ENCODE measurements around the gene ANKRD11. TPM values are rescaled to one million over a fixed set of nuclear protein-coding genes. Genes with fewer than 3 reads are reported as not detected.

Gene ANKRD11
- total and polyA plus RNA-seq, 2 donors (not counting 1 experiment from before 2014, with no cell fraction given): 41.5 to 71.2 TPM

DNA sequence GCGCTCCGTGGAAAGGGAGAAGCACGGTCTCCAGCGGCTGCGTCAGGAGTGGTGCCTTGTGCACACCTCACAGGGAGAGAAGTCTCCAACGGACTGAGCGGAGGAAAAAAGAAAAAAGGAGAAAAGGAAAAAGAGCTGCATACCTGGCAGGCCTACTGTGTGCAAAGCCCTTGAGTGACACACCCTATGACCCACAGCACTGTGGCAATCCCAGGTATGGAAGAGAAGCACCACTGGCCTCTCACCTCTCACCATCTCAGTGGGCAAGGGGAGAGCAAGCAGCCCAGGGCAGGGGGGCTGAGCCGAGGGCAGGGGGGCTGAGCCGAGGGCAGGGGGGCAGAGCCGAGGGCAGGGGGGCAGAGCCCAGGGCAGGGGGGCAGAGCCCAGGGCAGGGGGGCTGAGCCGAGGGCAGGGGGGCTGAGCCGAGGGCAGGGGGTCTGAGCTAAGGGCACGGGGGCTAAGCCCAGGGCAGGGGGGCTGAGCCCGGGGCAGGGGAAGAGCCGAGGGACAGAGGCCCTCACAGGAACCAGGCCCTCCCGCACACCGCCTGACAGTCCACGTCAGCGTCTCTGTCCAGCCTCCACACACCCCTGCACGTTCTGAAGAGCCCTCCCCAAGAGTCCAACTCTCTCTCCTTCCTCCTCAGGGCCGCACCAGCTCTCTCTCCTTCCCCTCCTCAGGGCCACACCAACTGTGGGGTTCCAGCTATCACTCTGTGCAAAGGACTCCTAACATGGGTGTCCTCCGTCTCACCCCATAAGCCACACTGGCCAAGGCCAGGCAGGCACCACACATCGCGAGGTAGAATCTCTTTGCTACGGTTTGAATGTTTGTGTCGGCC lies 167.0 kb downstream of the ANKRD11 start:
- TF ChIP-seq, protein P1, sequence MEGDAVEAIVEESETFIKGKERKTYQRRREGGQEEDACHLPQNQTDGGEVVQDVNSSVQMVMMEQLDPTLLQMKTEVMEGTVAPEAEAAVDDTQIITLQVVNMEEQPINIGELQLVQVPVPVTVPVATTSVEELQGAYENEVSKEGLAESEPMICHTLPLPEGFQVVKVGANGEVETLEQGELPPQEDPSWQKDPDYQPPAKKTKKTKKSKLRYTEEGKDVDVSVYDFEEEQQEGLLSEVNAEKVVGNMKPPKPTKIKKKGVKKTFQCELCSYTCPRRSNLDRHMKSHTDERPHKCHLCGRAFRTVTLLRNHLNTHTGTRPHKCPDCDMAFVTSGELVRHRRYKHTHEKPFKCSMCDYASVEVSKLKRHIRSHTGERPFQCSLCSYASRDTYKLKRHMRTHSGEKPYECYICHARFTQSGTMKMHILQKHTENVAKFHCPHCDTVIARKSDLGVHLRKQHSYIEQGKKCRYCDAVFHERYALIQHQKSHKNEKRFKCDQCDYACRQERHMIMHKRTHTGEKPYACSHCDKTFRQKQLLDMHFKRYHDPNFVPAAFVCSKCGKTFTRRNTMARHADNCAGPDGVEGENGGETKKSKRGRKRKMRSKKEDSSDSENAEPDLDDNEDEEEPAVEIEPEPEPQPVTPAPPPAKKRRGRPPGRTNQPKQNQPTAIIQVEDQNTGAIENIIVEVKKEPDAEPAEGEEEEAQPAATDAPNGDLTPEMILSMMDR (conservative IDR thresholded peaks at IDR 0.05 in 1 of 2, IDR thresholded peaks at IDR 0.05 in 1 of 2; ENCODE audit: low read depth in 1 of 2, low read length in 2 of 2): no peak
- TF ChIP-seq EZH2 (IDR thresholded peaks at IDR 0.05; ENCODE audit: low read length, missing control alignments): no peak
- Histone ChIP-seq H3K27ac (ENCODE audit: insufficient read depth, low read length) (peak overlapping the region; percentile 65), H3K36me3 (ENCODE audit: control insufficient read depth, insufficient read depth, low read length) (peaks cover 1% of the 10 kb centered on the region), H3K4me3 (replicated peaks in 1 of 4; ENCODE audit: control extremely low read depth in 1 of 4, insufficient read depth in 1 of 4, low read depth in 3 of 4, low read length in 4 of 4) (no peak overlapping the region), H3K79me2 (ENCODE audit: control insufficient read depth, insufficient read depth, low read length) (peaks cover 92% of the 10 kb centered on the region), H4K20me1 (ENCODE audit: control insufficient read depth, extremely low read depth, insufficient read depth, low read length) (no peaks in the 10 kb centered on the region), H3K4me1 (ENCODE audit: control insufficient read depth, extremely low read depth, insufficient read depth, low read length) (peaks cover 56% of the 10 kb centered on the region), H3K9ac (ENCODE audit: insufficient read depth, low read length) (no peak overlapping the region), H3K4me2 (ENCODE audit: extremely low read depth, insufficient read depth, low read length) (no peak overlapping the region), H3K27me3 (ENCODE audit: control insufficient read depth, insufficient read depth, low read length) (no peaks in the 10 kb centered on the region), H2AFZ (ENCODE audit: low read length) (no peak overlapping the region), H3K9me3 (ENCODE audit: control insufficient read depth, insufficient read depth, low read depth, low read length) (no peaks in the 10 kb centered on the region)
- DNase-seq (ENCODE audit: low read depth in 2 of 2): no peak

DNA sequence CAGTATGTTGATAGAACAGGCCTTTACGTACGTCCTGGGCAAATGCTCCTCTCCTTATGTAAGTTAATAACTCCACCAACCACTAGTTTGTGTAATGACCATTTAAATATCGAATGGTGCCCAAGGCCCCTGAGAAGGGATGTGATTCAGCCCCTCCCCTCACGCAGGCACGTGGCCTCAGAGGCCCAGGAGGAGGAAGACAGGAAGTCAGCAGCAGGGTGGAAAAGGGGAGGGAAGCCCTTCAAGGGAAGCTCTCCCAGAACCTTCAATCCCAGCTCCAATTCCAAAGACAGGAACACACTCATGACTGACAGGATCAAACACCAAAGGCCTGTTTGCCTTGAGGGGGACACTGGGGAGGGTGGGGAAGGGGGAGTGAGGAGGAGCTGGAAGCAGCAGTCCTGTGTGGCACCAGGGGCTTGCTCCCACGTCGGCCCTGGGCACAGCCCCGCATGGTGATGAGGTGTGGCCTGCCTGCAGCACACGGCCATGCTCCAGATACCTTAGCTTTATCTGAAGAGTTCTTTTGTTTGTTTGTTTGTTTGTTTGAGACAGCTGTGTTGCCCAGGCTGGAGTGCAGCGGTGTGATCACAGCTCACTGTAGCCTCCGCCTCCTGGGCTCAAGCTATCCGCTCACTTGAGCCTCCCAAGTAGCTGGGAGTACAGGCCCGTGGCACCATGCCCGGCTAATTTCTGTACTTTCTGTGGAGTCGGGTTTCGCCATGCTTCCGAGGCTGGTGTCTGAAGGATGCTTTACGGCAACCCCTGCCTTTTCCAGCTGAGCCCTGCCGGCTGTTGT lies 167.8 kb downstream of the ANKRD11 start:
- H3K9ac ChIP-seq (ENCODE audit: insufficient read depth, low read length): no peak overlapping the region
- no peak overlapping the region for H3K4me2 ChIP-seq (ENCODE audit: extremely low read depth, insufficient read depth, low read length)
- peak; percentile 77 to 92 for DNase-seq (ENCODE audit: low read depth in 2 of 2)

More for the DNA sequence above, 167.8 kb downstream of the ANKRD11 start:
- Histone ChIP-seq H3K79me2 (ENCODE audit: control insufficient read depth, insufficient read depth, low read length) (peaks cover 91% of the 10 kb centered on the region), H3K4me1 (ENCODE audit: control insufficient read depth, extremely low read depth, insufficient read depth, low read length) (peaks cover 58% of the 10 kb centered on the region), H3K27me3 (ENCODE audit: control insufficient read depth, insufficient read depth, low read length) (no peaks in the 10 kb centered on the region), H3K36me3 (ENCODE audit: control insufficient read depth, insufficient read depth, low read length) (peaks cover 1% of the 10 kb centered on the region), H3K27ac (ENCODE audit: insufficient read depth, low read length) (peak overlapping the region; percentile 65), H3K9me3 (ENCODE audit: control insufficient read depth, insufficient read depth, low read depth, low read length) (no peaks in the 10 kb centered on the region), H2AFZ (ENCODE audit: low read length) (no peak overlapping the region), H3K4me3 (replicated peaks in 1 of 4; ENCODE audit: control extremely low read depth in 1 of 4, insufficient read depth in 1 of 4, low read depth in 3 of 4, low read length in 4 of 4) (no peak overlapping the region), H4K20me1 (ENCODE audit: control insufficient read depth, extremely low read depth, insufficient read depth, low read length) (no peaks in the 10 kb centered on the region)
- no peak for TF ChIP-seq EZH2 (IDR thresholded peaks at IDR 0.05; ENCODE audit: low read length, missing control alignments)
- TF ChIP-seq, protein P1 (conservative IDR thresholded peaks at IDR 0.05 in 1 of 2, IDR thresholded peaks at IDR 0.05 in 1 of 2; ENCODE audit: low read depth in 1 of 2, low read length in 2 of 2): no peak
